COLO829 (cell line): ENCODE data around the gene NCOA6.
A peak's percentile ranks its signal among the peaks of the same experiment; 100 is the strongest.

Source experiments
- DNase-seq: peaks from one replicate; pipeline ENCODE4 v3.0.0; 2012; ENCODE audit warnings: low spot score

The NCOA6 gene

GRCh38 chr20:34825530-34826362, at the start of gene NCOA6:
NCOA6 (minus strand) TSS chr20:34825651; CDS start chr20:34782355, 43,296 bp downstream.
- peak; percentile 82 for DNase-seq

GRCh38 chr20:34874094-34874654, 48.7 kb upstream of the NCOA6 start:
- peak; percentile 90 for DNase-seq

- no peak for DNase-seq
Measured at GRCh38 chr20:34873583-34874093, 48.2 kb upstream of the NCOA6 start.

- DNase-seq: peak; percentile 63
Measured at GRCh38 chr20:34872622-34873224, 47.3 kb upstream of the NCOA6 start, which contains the start of gene GGT7. GGT7 (minus strand) TSS chr20:34872856; CDS start chr20:34872815, 41 bp downstream.

- no peak for DNase-seq
Measured at GRCh38 chr20:34871966-34872621, 46.6 kb upstream of the NCOA6 start.

- DNase-seq: no peak
Measured at GRCh38 chr20:34871320-34871926, 46.0 kb upstream of the NCOA6 start.

- no peak for DNase-seq
Measured at GRCh38 chr20:34864216-34864615, 38.8 kb upstream of the NCOA6 start.

- no peak for DNase-seq
Measured at GRCh38 chr20:34863421-34863965, 38.0 kb upstream of the NCOA6 start.

GRCh38 chr20:34862724-34863123, 37.3 kb upstream of the NCOA6 start:
- no peak for DNase-seq

- DNase-seq: no peak
Measured at GRCh38 chr20:34861386-34862084, 36.1 kb upstream of the NCOA6 start.

- no peak for DNase-seq
Measured at GRCh38 chr20:34859826-34860545, 34.5 kb upstream of the NCOA6 start.

GRCh38 chr20:34859367-34859766, 33.9 kb upstream of the NCOA6 start:
- DNase-seq: no peak

GRCh38 chr20:34852298-34852697, 26.8 kb upstream of the NCOA6 start:
- no peak for DNase-seq

GRCh38 chr20:34850969-34851368, 25.5 kb upstream of the NCOA6 start:
- no peak for DNase-seq

- DNase-seq: no peak
Measured at GRCh38 chr20:34849778-34850177, 24.3 kb upstream of the NCOA6 start.

- no peak for DNase-seq
Measured at GRCh38 chr20:34848597-34848996, 23.1 kb upstream of the NCOA6 start.

- peak; percentile 60 for DNase-seq
Measured at GRCh38 chr20:34843421-34843820, 18.0 kb upstream of the NCOA6 start.

- no peak for DNase-seq
Measured at GRCh38 chr20:34842143-34842542, 16.7 kb upstream of the NCOA6 start.

GRCh38 chr20:34834459-34834893, 9.0 kb upstream of the NCOA6 start:
- peak; percentile 79 for DNase-seq

- DNase-seq: no peak
Measured at GRCh38 chr20:34831936-34832335, 6.5 kb upstream of the NCOA6 start.
